Fibroblast of lung (primary cell): ENCODE data around the gene RAB17. TPM values are rescaled to one million over a fixed set of nuclear protein-coding genes. Genes with fewer than 3 reads are reported as not detected.

ENCODE experiments used
- DNase-seq, 2 donors: peaks; one replicate each; pipeline versions ENCODE4 v3.0.0 to v3.0.0-alpha.2; 2010; ENCODE audit warnings: low read depth in 2 of 2
- H2AFZ ChIP-seq: 2 replicates; pipeline ENCODE4 v1.5.1; 2012; ENCODE audit warnings: low read length, control low read depth, inconsistent platforms
- H3K27ac ChIP-seq: 2 replicates; pipeline ENCODE4 v1.5.1; 2011; ENCODE audit warnings: low read length, control low read depth; ENCODE audit not compliant: insufficient read depth
- H3K27me3 ChIP-seq: 2 replicates; pipeline ENCODE4 v1.5.1; 2011; ENCODE audit warnings: mild to moderate bottlenecking, low read length; ENCODE audit not compliant: control insufficient read depth, insufficient read depth
- H3K36me3 ChIP-seq: 2 replicates; pipeline ENCODE4 v1.5.1; 2011; ENCODE audit warnings: low read length; ENCODE audit not compliant: control insufficient read depth, insufficient read depth
- H3K4me1 ChIP-seq: 2 replicates; pipeline ENCODE4 v1.5.1; 2011; ENCODE audit warnings: low read length; ENCODE audit not compliant: control insufficient read depth, insufficient read depth; ENCODE audit errors: extremely low read depth
- H3K4me2 ChIP-seq: 2 replicates; pipeline ENCODE4 v1.5.1; 2011; ENCODE audit warnings: low read length, control low read depth; ENCODE audit not compliant: insufficient read depth; ENCODE audit errors: extremely low read depth
- H3K4me3 ChIP-seq, 4 experiments: fragments of 200-600 bp in 1 of 4; sonication (generic) in 1 of 4; replicated peaks in 1 of 4; 2 replicates each; pipeline ENCODE4 v1.5.1; 2011 to 2016; ENCODE audit warnings: low read length in 4 of 4, low read depth in 3 of 4, mild to moderate bottlenecking in 3 of 4, control low read depth in 2 of 4, inconsistent platforms in 1 of 4, mixed read lengths in 1 of 4; ENCODE audit not compliant: insufficient read depth in 1 of 4; ENCODE audit errors: control extremely low read depth in 1 of 4
- H3K79me2 ChIP-seq: 2 replicates; pipeline ENCODE4 v1.5.1; 2012; ENCODE audit warnings: mild to moderate bottlenecking, low read length, inconsistent platforms; ENCODE audit not compliant: control insufficient read depth, insufficient read depth
- H3K9ac ChIP-seq: 2 replicates; pipeline ENCODE4 v1.5.1; 2011; ENCODE audit warnings: mild to moderate bottlenecking, low read length, control low read depth; ENCODE audit not compliant: insufficient read depth
- H3K9me3 ChIP-seq: 2 replicates; pipeline ENCODE4 v1.5.1; 2012; ENCODE audit warnings: low read depth, low read length; ENCODE audit not compliant: control insufficient read depth, insufficient read depth
- H4K20me1 ChIP-seq: 2 replicates; pipeline ENCODE4 v1.5.1; 2011; ENCODE audit warnings: low read length; ENCODE audit not compliant: control insufficient read depth, insufficient read depth; ENCODE audit errors: extremely low read depth
- EZH2 ChIP-seq: IDR thresholded peaks from 2 replicates; pipeline ENCODE4 v1.5.1; 2012; ENCODE audit warnings: low read length, control low read depth, mild to moderate bottlenecking; ENCODE audit errors: missing control alignments
- polyA plus RNA-seq, 2 donors: library from polyadenylated mRNA; depleted of rRNA in 1 of 2; stranded (reverse) in 1 of 2; unstranded in 1 of 2; fragments of >200 nt; gene quantifications; 2 replicates each; pipeline ENCODE4 v1.2.1, GENCODE V29; 2011 to 2012; ENCODE audit warnings: missing spikeins in 1 of 2
- total RNA-seq: library from RNA; depleted of rRNA; stranded (reverse); fragments of >200 nt; gene quantifications from 2 replicates; pipeline ENCODE4 v1.2.1, GENCODE V29; 2014
- TF ChIP-seq, protein P1 (sequence below), 2 donors: IDR thresholded peaks in 1 of 2; conservative IDR thresholded peaks in 1 of 2; 1 replicate in 1 of 2; 2 replicates in 1 of 2; pipeline ENCODE4 v1.5.1; 2011 to 2012; ENCODE audit warnings: low read length in 2 of 2, control low read depth in 1 of 2, inconsistent platforms in 1 of 2, low read depth in 1 of 2, mild to moderate bottlenecking in 1 of 2

The RAB17 gene
- total and polyA plus RNA-seq, 2 donors (not counting 1 experiment from before 2014, with no cell fraction given): 0.17 to 0.22 TPM

DNA sequence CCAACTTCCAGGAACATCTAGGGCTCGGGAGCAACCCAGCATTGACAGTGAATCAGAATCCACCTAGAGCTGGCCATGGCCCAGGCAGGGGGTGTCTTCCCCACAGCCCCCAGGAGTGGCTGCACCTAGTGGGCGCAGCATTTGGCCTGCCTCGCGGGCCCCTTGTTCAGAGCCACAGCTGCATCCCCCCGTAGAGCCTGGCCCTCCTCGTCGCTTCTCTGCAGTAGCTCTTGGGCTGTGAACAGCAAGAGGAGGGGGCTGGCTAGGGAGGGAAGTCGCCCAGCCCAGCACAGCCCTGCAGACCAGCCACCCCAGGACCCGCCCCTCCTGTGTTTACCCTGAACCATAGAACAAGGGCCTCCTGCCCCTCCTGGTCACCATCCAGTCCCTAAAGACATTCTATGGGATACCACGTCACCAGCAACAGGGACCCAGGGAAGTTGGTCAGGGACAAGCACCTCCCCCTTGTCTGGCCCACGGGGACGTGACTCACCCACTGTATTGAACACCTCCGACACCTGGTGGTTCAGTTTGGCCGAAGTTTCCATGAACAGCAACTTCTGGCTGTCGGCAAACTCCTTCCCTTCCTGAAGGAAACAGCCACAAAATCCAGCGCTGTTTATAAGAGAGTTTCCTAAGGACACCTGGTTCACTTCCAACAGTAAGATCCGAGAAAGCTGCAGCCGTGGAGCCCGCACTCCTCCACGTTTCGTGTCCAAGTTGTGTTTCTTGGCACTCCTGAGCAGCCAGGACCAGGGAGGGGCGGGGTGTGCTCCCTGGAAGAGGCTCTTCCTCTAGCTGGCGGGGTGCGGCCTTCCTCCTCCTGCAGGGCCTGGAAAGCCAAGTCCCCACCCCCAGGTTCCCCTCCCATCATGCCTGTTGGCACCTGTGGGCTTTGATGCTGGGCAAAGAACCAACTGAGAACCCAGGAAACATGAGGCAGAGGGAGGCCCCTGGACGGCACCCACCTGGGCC is 15.4 kb downstream of the RAB17 start:
- Histone ChIP-seq H3K9ac (no peak overlapping the region), H3K36me3 (no peaks in the 10 kb centered on the region), H3K79me2 (no peaks in the 10 kb centered on the region), H3K4me1 (peaks cover 2% of the 10 kb centered on the region), H3K4me2 (no peak overlapping the region), H3K27ac (no peak overlapping the region), H3K27me3 (no peaks in the 10 kb centered on the region), H2AFZ (no peak overlapping the region), H3K9me3 (no peaks in the 10 kb centered on the region), H3K4me3 (no peak overlapping the region), H4K20me1 (no peaks in the 10 kb centered on the region)
- TF ChIP-seq, protein P1, sequence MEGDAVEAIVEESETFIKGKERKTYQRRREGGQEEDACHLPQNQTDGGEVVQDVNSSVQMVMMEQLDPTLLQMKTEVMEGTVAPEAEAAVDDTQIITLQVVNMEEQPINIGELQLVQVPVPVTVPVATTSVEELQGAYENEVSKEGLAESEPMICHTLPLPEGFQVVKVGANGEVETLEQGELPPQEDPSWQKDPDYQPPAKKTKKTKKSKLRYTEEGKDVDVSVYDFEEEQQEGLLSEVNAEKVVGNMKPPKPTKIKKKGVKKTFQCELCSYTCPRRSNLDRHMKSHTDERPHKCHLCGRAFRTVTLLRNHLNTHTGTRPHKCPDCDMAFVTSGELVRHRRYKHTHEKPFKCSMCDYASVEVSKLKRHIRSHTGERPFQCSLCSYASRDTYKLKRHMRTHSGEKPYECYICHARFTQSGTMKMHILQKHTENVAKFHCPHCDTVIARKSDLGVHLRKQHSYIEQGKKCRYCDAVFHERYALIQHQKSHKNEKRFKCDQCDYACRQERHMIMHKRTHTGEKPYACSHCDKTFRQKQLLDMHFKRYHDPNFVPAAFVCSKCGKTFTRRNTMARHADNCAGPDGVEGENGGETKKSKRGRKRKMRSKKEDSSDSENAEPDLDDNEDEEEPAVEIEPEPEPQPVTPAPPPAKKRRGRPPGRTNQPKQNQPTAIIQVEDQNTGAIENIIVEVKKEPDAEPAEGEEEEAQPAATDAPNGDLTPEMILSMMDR (conservative IDR thresholded peaks at IDR 0.05 in 1 of 2, IDR thresholded peaks at IDR 0.05 in 1 of 2; ENCODE audit: low read depth in 1 of 2, low read length in 2 of 2): no peak
- TF ChIP-seq EZH2: no peak
- peak in 1 of 2 donors; percentile 36 for DNase-seq

- Histone ChIP-seq H3K27me3 (no peaks in the 10 kb centered on the region), H3K4me1 (peaks cover 2% of the 10 kb centered on the region), H3K27ac (no peak overlapping the region), H3K9ac (no peak overlapping the region), H3K36me3 (no peaks in the 10 kb centered on the region), H2AFZ (no peak overlapping the region), H3K9me3 (no peaks in the 10 kb centered on the region), H3K4me3 (no peak overlapping the region), H3K79me2 (no peaks in the 10 kb centered on the region), H4K20me1 (no peaks in the 10 kb centered on the region), H3K4me2 (no peak overlapping the region)
- DNase-seq: no peak
- TF ChIP-seq, protein P1 (conservative IDR thresholded peaks at IDR 0.05 in 1 of 2, IDR thresholded peaks at IDR 0.05 in 1 of 2; ENCODE audit: low read depth in 1 of 2, low read length in 2 of 2): no peak
- no peak for TF ChIP-seq EZH2
These were observed 16.1 kb downstream of the RAB17 start for GRCh38 chr2:237574467-237574866.

DNA sequence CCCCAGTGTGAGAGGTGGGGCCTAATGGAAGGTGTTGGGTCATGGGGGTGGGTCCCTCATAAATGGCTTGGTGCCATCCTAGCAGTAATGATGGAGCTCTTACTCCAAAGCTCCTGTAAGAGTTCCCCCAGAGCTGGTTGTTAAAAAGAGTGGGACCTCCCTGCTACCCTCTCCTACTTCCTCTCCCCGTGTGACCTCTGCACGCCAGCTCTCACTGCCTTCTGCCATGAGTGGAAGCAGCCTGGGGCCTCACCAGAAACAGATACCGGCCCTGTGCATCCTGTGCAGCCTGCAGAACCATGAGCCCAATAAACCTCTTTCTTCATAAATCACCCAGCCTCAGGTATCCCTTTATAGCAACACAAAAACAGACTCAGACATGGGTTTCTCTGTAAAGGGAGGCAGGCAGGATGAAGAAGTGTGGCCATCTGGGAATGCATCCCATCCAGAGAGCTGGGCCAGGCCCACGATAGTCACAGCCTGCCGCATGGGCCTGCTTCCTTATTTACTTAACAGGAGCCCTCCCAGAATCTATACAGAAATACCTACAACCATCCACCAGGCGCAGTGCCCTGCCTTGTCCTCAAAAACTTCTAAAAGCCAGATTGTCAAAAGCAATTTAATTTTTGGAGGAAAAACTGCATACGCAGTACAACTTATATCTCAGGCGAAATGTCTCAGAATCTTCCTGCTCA is 16.7 kb downstream of the RAB17 start:
- H3K79me2 ChIP-seq: no peaks in the 10 kb centered on the region
- H3K36me3 ChIP-seq: no peaks in the 10 kb centered on the region
- H3K9me3 ChIP-seq: no peaks in the 10 kb centered on the region
- H2AFZ ChIP-seq: no peak overlapping the region
- no peak overlapping the region for H3K4me3 ChIP-seq
- DNase-seq: no peak
- H3K4me2 ChIP-seq: no peak overlapping the region
- no peak overlapping the region for H3K27ac ChIP-seq
- H3K9ac ChIP-seq: no peak overlapping the region
- TF ChIP-seq, protein P1 (conservative IDR thresholded peaks at IDR 0.05 in 1 of 2, IDR thresholded peaks at IDR 0.05 in 1 of 2; ENCODE audit: low read depth in 1 of 2, low read length in 2 of 2): no peak
- no peak for TF ChIP-seq EZH2
- no peaks in the 10 kb centered on the region for H3K27me3 ChIP-seq
- H4K20me1 ChIP-seq: no peaks in the 10 kb centered on the region
- H3K4me1 ChIP-seq: peaks cover 2% of the 10 kb centered on the region
